Fibroblast of gingiva (primary cell): ENCODE results near the gene GTF3C6.
"Not testable (repeated sequence)": the region's sequence is repeated elsewhere in the genome, so short reads cannot be mapped to it uniquely, and the experiment has no call there.

Experiments used
- DNase-seq: peaks from one replicate; pipeline ENCODE4 v3.0.0-alpha.2; 2011; ENCODE audit warnings: low read depth

Gene GTF3C6

GRCh38 chr6:110958329-110959192, at the start of gene GTF3C6:
Gene GTF3C6 (plus strand): TSS chr6:110958706. CDS start chr6:110958770, 64 bp downstream.
- DNase-seq = peak; percentile 93

- no peak for DNase-seq
Observed at GRCh38 chr6:110930781-110931180, 27.7 kb upstream of the GTF3C6 start.

- DNase-seq = no peak
Observed at GRCh38 chr6:110933912-110934311, 24.6 kb upstream of the GTF3C6 start.

- DNase-seq = no peak
Observed at GRCh38 chr6:110934381-110934898, 24.1 kb upstream of the GTF3C6 start.

- DNase-seq = no peak
Observed at GRCh38 chr6:110935171-110935570, 23.3 kb upstream of the GTF3C6 start.

GRCh38 chr6:110938171-110938570, 20.3 kb upstream of the GTF3C6 start:
- DNase-seq = no peak

- DNase-seq = no peak
Observed at GRCh38 chr6:110939429-110940200, 18.9 kb upstream of the GTF3C6 start.

- peak; percentile 85 for DNase-seq
Observed at GRCh38 chr6:110944681-110945151, 13.8 kb upstream of the GTF3C6 start.

GRCh38 chr6:110946498-110946897, 12.0 kb upstream of the GTF3C6 start:
- DNase-seq = no peak

- peak; percentile 28 for DNase-seq
Observed at GRCh38 chr6:110949679-110950285, 8.7 kb upstream of the GTF3C6 start.

GRCh38 chr6:110950440-110950839, 8.1 kb upstream of the GTF3C6 start:
- DNase-seq = peak; percentile 6

- no peak for DNase-seq
Observed at GRCh38 chr6:110951008-110951407, 7.5 kb upstream of the GTF3C6 start.

- DNase-seq = peak; percentile 88
Observed at GRCh38 chr6:110951986-110952794, 6.3 kb upstream of the GTF3C6 start.

- DNase-seq = no peak
Observed at GRCh38 chr6:110953633-110954303, 4.7 kb upstream of the GTF3C6 start.

- no peak for DNase-seq
Observed at GRCh38 chr6:110960014-110960390, 1.5 kb downstream of the GTF3C6 start.

GRCh38 chr6:110962636-110963035, 4.1 kb downstream of the GTF3C6 start:
- not testable (repeated sequence) for DNase-seq

- DNase-seq = no peak
Observed at GRCh38 chr6:110965629-110966229, 7.2 kb downstream of the GTF3C6 start.

- not testable (repeated sequence) for DNase-seq
Observed at GRCh38 chr6:110968661-110969060, 10.2 kb downstream of the GTF3C6 start.

- no peak for DNase-seq
Observed at GRCh38 chr6:110971468-110971867, 13.0 kb downstream of the GTF3C6 start.

- no peak for DNase-seq
Observed at GRCh38 chr6:110976575-110976974, 18.1 kb downstream of the GTF3C6 start.
